OCI-LY7 (cell line): Measurements from ENCODE around the gene HTT. TPM values are rescaled to one million over a fixed set of nuclear protein-coding genes. Genes with fewer than 3 reads are reported as not detected.

Source experiments
- BruUV-seq: library from RNA; stranded (reverse); fragments of 400-500 nt; replicated peaks from 2 replicates; lab custom pipeline; 2021; lab: Mats Ljungman, UMichigan
- CTCF ChIA-PET: fragments of 300-600 bp; sonication (Branson Sonifier 250); formaldehyde crosslinking; loops from one replicate; lab custom pipeline; 2022; ENCODE audit warnings: antibody characterized with exemption; ENCODE audit not compliant: unreplicated experiment; lab: Charles Lee
- POLR2A ChIA-PET: fragments of 300-600 bp; sonication (Branson Sonifier 250); formaldehyde crosslinking; loops from one replicate; lab custom pipeline; 2022; ENCODE audit warnings: antibody characterized with exemption; lab: Charles Lee
- DNase-seq: peaks from one replicate; pipeline ENCODE4 v3.0.0-alpha.2; 2015; ENCODE audit warnings: low spot score
- H2AFZ ChIP-seq: fragments of 200-600 bp; sonication (generic), shearing (Covaris generic); 2 replicates; pipeline ENCODE4 v1.6.1; 2014; ENCODE audit warnings: mild to moderate bottlenecking, antibody characterized with exemption, low read length, moderate library complexity
- H3K27ac ChIP-seq: fragments of 200-600 bp; sonication (generic); 2 replicates; pipeline ENCODE4 v1.5.1; 2014; ENCODE audit warnings: mixed run types, low read depth, mild to moderate bottlenecking, moderate library complexity, low read length, inconsistent platforms; ENCODE audit not compliant: poor library complexity, severe bottlenecking
- H3K36me3 ChIP-seq: fragments of 200-600 bp; sonication (generic); 2 replicates; pipeline ENCODE4 v1.6.1; 2014; ENCODE audit warnings: mild to moderate bottlenecking, antibody characterized with exemption, low read length, moderate library complexity, mixed read lengths; ENCODE audit not compliant: insufficient read depth
- H3K4me1 ChIP-seq: fragments of 200-600 bp; sonication (generic); 2 replicates; pipeline ENCODE4 v1.5.1; 2014; ENCODE audit warnings: mild to moderate bottlenecking, low read length; ENCODE audit not compliant: insufficient read depth, poor library complexity, severe bottlenecking
- H3K4me2 ChIP-seq: fragments of 200-600 bp; sonication (generic); 2 replicates; pipeline ENCODE4 v1.6.1; 2014; ENCODE audit warnings: mild to moderate bottlenecking, low read length
- H3K4me3 ChIP-seq: fragments of 200-600 bp; sonication (generic); 2 replicates; pipeline ENCODE4 v1.5.1; 2014; ENCODE audit warnings: mild to moderate bottlenecking, low read depth, low read length; ENCODE audit not compliant: poor library complexity, severe bottlenecking
- H3K79me2 ChIP-seq: fragments of 200-600 bp; sonication (generic); 2 replicates; pipeline ENCODE4 v1.6.1; 2016; ENCODE audit warnings: low read depth, mild to moderate bottlenecking, low read length, moderate library complexity, mixed read lengths; ENCODE audit not compliant: insufficient read depth
- H3K9me2 ChIP-seq: fragments of 200-600 bp; sonication (generic); 2 replicates; pipeline ENCODE4 v1.6.1; 2016; ENCODE audit warnings: mild to moderate bottlenecking, low read length, mixed read lengths; ENCODE audit not compliant: insufficient read depth
- H3K9me3 ChIP-seq: fragments of 200-600 bp; sonication (generic); 2 replicates; pipeline ENCODE4 v1.6.1; 2014; ENCODE audit warnings: mild to moderate bottlenecking, mixed run types, low read length, mixed read lengths
- H4K20me1 ChIP-seq: fragments of 200-600 bp; sonication (generic); 2 replicates; pipeline ENCODE4 v1.6.1; 2014; ENCODE audit warnings: mild to moderate bottlenecking, antibody characterized with exemption, low read length, moderate library complexity, mixed read lengths; ENCODE audit not compliant: insufficient read depth
- EZH2phosphoT487 ChIP-seq: fragments of 200-600 bp; sonication (generic); IDR thresholded peaks from 2 replicates; pipeline ENCODE4 v1.6.1; 2018; ENCODE audit warnings: low read depth, borderline replicate concordance, mild to moderate bottlenecking, mixed run types, antibody characterized with exemption, low read length, moderate library complexity, mixed read lengths
- intact Hi-C: fragments of 100-400 bp; cut with micrococcal nuclease; formaldehyde crosslinking; loops from one replicate; pipeline ENCODE4 v1.10.0; 2022; ENCODE audit not compliant: unreplicated experiment
- total RNA-seq, 2 experiments: library from RNA; depleted of rRNA in 1 of 2; stranded (reverse); fragments of >200 nt in 1 of 2; shearing (Covaris generic) in 1 of 2; gene quantifications; 2 replicates each; pipeline ENCODE4 v1.2.3, GENCODE V29; 2014 to 2022
- TF ChIP-seq, protein P1 (sequence below): fragments of 200-600 bp; sonication (generic); conservative IDR thresholded peaks from 2 replicates; pipeline ENCODE4 v1.5.1; 2014; ENCODE audit warnings: mild to moderate bottlenecking, antibody characterized with exemption, low read length, moderate library complexity, mixed read lengths

HTT gene
- total RNA-seq, 2 experiments from 2014 or later, result 36.4 to 91.3 TPM

DNA sequence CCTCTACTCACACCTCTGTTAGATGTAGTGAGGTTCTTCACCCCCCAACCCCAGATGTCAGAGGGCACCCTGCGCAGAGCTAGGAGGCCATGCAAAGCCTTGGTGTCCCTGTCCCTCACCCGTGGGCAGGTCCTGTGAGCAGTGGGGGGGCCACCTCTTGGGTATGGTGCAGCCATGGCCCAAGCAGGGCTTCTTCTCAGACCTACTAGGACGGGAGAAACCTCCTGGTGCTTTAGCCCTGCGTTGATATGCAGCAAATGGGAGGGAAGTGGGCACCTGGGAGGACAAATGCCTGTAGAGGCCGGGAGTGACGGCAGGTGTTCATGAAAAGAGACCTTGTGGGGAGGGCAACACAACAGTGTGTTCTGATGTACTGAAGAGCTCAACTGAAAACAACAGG is 136.0 kb downstream of the HTT start:
- DNase-seq, result no peak
- no peak overlapping the region for H3K4me2 ChIP-seq
- BruUV-seq, result no TSS peak
- intact Hi-C loops, result no loop called here
- ChIA-PET POLR2A (interaction anchor here (0.7 kb wide), 1 partner anchor 163 kb away, joined by 5 read pairs; no protein-coding TSS in a partner anchor), CTCF (no interaction called here)
- H3K4me3 ChIP-seq, result no peak overlapping the region
- H3K79me2 ChIP-seq, result no peaks in the 10 kb centered on the region
- H3K9me2 ChIP-seq, result no peaks in the 10 kb centered on the region
- H3K27ac ChIP-seq, result no peak overlapping the region
- no peaks in the 10 kb centered on the region for H4K20me1 ChIP-seq
- no peaks in the 10 kb centered on the region for H3K4me1 ChIP-seq
- no peak overlapping the region for H2AFZ ChIP-seq
- H3K36me3 ChIP-seq, result peaks cover 86% of the 10 kb centered on the region
- TF ChIP-seq, protein P1, sequence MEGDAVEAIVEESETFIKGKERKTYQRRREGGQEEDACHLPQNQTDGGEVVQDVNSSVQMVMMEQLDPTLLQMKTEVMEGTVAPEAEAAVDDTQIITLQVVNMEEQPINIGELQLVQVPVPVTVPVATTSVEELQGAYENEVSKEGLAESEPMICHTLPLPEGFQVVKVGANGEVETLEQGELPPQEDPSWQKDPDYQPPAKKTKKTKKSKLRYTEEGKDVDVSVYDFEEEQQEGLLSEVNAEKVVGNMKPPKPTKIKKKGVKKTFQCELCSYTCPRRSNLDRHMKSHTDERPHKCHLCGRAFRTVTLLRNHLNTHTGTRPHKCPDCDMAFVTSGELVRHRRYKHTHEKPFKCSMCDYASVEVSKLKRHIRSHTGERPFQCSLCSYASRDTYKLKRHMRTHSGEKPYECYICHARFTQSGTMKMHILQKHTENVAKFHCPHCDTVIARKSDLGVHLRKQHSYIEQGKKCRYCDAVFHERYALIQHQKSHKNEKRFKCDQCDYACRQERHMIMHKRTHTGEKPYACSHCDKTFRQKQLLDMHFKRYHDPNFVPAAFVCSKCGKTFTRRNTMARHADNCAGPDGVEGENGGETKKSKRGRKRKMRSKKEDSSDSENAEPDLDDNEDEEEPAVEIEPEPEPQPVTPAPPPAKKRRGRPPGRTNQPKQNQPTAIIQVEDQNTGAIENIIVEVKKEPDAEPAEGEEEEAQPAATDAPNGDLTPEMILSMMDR, result no peak
- no peak for TF ChIP-seq EZH2phosphoT487
- H3K9me3 ChIP-seq, result no peaks in the 10 kb centered on the region

DNA sequence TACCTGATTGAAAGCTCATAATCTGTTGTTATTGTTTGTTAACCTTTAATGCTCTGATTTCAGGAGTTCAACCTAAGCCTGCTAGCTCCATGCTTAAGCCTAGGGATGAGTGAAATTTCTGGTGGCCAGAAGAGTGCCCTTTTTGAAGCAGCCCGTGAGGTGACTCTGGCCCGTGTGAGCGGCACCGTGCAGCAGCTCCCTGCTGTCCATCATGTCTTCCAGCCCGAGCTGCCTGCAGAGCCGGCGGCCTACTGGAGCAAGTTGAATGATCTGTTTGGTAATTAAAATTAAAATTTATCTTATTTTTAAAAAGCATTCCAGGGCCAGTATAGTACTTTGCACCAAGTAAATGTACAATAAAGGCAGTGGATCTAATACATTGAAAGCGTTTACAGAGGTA is 137.4 kb downstream of the HTT start:
- H3K9me3 ChIP-seq, result no peaks in the 10 kb centered on the region
- H3K27ac ChIP-seq, result no peak overlapping the region
- BruUV-seq, result no TSS peak
- no peaks in the 10 kb centered on the region for H4K20me1 ChIP-seq
- TF ChIP-seq EZH2phosphoT487, result no peak
- TF ChIP-seq, protein P1, result no peak
- intact Hi-C loops, result no loop called here
- POLR2A ChIA-PET, result interaction anchor here (0.6 kb wide), 1 partner anchor 56 kb away, joined by 4 read pairs; no protein-coding TSS in a partner anchor
- no peaks in the 10 kb centered on the region for H3K9me2 ChIP-seq
- H3K79me2 ChIP-seq, result no peaks in the 10 kb centered on the region
- no peak overlapping the region for H2AFZ ChIP-seq
- H3K4me1 ChIP-seq, result no peaks in the 10 kb centered on the region
- H3K4me2 ChIP-seq, result no peak overlapping the region
- DNase-seq, result no peak
- CTCF ChIA-PET, result no interaction called here
- H3K36me3 ChIP-seq, result peaks cover 88% of the 10 kb centered on the region
- no peak overlapping the region for H3K4me3 ChIP-seq

DNA sequence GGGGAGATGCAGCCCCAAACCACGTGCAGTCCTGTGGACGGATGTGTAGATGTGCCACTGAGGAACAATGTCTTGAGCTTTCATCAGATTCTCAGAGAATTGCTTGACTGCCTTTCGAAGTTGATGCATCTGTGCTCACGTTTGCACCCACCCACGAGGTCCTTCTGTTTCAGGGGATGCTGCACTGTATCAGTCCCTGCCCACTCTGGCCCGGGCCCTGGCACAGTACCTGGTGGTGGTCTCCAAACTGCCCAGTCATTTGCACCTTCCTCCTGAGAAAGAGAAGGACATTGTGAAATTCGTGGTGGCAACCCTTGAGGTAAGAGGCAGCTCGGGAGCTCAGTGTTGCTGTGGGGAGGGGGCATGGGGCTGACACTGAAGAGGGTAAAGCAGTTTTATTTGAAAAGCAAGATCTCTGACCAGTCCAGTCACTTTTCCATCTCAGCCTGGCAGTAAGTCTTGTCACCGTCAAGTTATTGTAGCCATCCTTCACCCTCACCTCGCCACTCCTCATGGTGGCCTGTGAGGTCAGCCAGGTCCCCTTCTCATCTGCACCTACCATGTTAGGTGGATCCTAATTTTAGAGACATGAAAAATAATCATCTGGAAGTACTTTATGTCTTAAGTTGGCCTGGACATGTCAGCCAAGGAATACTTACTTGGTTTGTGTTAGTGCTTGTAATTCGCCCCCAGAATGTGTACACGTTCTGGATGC is 138.1 kb downstream of the HTT start:
- BruUV-seq, result no TSS peak
- no peak overlapping the region for H3K27ac ChIP-seq
- H3K4me1 ChIP-seq, result no peaks in the 10 kb centered on the region

More for the DNA sequence above, 138.1 kb downstream of the HTT start:
- Histone ChIP-seq H3K36me3 (peaks cover 88% of the 10 kb centered on the region), H3K4me3 (no peak overlapping the region), H2AFZ (no peak overlapping the region), H3K79me2 (no peaks in the 10 kb centered on the region), H3K9me2 (no peaks in the 10 kb centered on the region), H3K9me3 (no peaks in the 10 kb centered on the region), H4K20me1 (no peaks in the 10 kb centered on the region), H3K4me2 (no peak overlapping the region)
- intact Hi-C loops, result no loop called here
- no peak for DNase-seq
- no peak for TF ChIP-seq EZH2phosphoT487
- TF ChIP-seq, protein P1, result no peak
- ChIA-PET POLR2A (no interaction called here), CTCF (no interaction called here)
